Body of pancreas (tissue), 4 donors: Measurements from ENCODE around the gene PCYT2.

Source experiments
- POLR2A ChIP-seq, 3 donors: fragments of 450-650 bp; IDR thresholded peaks; one replicate each; pipeline ENCODE4 v1.6.1; 2016; ENCODE audit warnings: antibody characterized with exemption in 3 of 3, mild to moderate bottlenecking in 2 of 3
- TF ChIP-seq, protein P1 (sequence below), 7 experiments: fragments of 450-650 bp in 4 of 7; fragments of 200-600 bp in 3 of 7; sonication (generic) in 3 of 7; IDR thresholded peaks; one replicate each; pipeline ENCODE4 v1.5.1; 2016 to 2019; ENCODE audit warnings: antibody characterized with exemption in 7 of 7

DNA sequence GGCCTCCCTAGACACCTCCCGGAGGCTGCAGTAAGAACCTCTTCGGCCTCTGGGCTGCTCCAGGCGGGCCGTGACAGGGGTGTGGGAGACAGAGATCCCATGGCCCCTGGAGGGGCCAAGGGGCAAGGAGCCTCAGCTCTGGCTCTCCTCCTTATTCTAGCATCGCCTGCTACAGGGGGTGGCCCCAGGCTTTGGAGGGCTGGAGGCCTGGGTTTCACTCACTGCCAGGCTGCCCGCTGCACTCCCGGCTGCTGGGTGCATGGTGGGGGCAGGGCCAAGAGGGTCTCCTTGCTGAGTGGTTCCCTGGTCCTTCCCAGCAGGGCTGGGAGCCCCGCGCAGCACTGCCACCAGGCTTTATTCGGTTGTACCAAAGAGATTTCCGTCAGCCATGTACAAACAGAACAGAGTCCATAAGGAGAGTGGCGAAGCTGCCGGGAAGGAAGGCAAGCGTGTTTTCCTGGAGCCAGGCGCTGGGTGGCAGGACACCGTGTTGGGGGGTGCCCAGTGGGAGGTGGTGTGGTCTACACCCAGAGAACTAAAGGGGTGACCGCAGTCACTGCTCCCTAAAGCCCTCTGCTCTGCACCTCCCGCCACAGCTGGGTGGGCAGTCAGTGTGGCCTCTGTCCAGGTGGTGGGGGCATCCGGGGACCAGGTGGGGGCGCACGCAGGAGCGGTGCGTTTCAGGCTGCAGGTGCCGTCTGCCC lies 7.2 kb downstream of the PCYT2 start:
- TF ChIP-seq, protein P1, sequence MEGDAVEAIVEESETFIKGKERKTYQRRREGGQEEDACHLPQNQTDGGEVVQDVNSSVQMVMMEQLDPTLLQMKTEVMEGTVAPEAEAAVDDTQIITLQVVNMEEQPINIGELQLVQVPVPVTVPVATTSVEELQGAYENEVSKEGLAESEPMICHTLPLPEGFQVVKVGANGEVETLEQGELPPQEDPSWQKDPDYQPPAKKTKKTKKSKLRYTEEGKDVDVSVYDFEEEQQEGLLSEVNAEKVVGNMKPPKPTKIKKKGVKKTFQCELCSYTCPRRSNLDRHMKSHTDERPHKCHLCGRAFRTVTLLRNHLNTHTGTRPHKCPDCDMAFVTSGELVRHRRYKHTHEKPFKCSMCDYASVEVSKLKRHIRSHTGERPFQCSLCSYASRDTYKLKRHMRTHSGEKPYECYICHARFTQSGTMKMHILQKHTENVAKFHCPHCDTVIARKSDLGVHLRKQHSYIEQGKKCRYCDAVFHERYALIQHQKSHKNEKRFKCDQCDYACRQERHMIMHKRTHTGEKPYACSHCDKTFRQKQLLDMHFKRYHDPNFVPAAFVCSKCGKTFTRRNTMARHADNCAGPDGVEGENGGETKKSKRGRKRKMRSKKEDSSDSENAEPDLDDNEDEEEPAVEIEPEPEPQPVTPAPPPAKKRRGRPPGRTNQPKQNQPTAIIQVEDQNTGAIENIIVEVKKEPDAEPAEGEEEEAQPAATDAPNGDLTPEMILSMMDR (IDR thresholded peaks at IDR 0.05) = no peak
- TF ChIP-seq POLR2A (IDR thresholded peaks at IDR 0.05) = no peak
